K562 (cell line): Measurements from ENCODE around the gene DNM1.

Experiments
- ADNP ChIP-seq: fragments of 200-800 bp; sonication (Bioruptor generic); IDR thresholded peaks from 2 replicates; pipeline ENCODE4 v1.6.1; 2016; ENCODE audit warnings: missing genetic modification characterization, missing compliant biosample characterization
- ATF3 ChIP-seq, 2 experiments: fragments of 450-650 bp in 1 of 2; sonication (generic) in 1 of 2; formaldehyde crosslinking in 1 of 2; IDR thresholded peaks in 1 of 2; conservative IDR thresholded peaks in 1 of 2; 2 replicates each; pipeline versions ENCODE4 v1.6.1 to v1.8.1; 2016 to 2023; ENCODE audit warnings: mild to moderate bottlenecking in 2 of 2, moderate library complexity in 2 of 2, inconsistent platforms in 1 of 2, missing genetic modification reagents in 1 of 2

- TF ChIP-seq ADNP (tag) (no peak), ATF3 (IDR thresholded peaks at IDR 0.05) (no peak), ATF3 (CRISPR knock-in tag; conservative IDR thresholded peaks at IDR 0.05) (no peak)
Observed at GRCh38 chr9:128243215-128244018, 40.2 kb downstream of the DNM1 start.
